NCI-H82 (cell line): ENCODE data around the gene ENDOG.

Source experiments
- DNase-seq: peaks from one replicate; lab custom pipeline; 2025; lab: John Stamatoyannopoulos, UW

The ENDOG gene

GRCh38 chr9:128800061-128800460 lies 18.2 kb upstream of the ENDOG start:
- DNase-seq = no peak

GRCh38 chr9:128802482-128802881 lies 15.8 kb upstream of the ENDOG start:
- no peak for DNase-seq

- no peak for DNase-seq
Observed at GRCh38 chr9:128805661-128806060, 12.6 kb upstream of the ENDOG start.

GRCh38 chr9:128807827-128808226 lies 10.5 kb upstream of the ENDOG start:
- DNase-seq = no peak

- DNase-seq = no peak
Observed at GRCh38 chr9:128808543-128808942, 9.8 kb upstream of the ENDOG start.

GRCh38 chr9:128809036-128809599 lies 9.2 kb upstream of the ENDOG start:
- no peak for DNase-seq

- no peak for DNase-seq
Observed at GRCh38 chr9:128809831-128810230, 8.5 kb upstream of the ENDOG start.

- DNase-seq = no peak
Observed at GRCh38 chr9:128810873-128811272, 7.4 kb upstream of the ENDOG start.

GRCh38 chr9:128818839-128819715 lies 777 bp downstream of the ENDOG start:
- DNase-seq = peak; percentile 59

GRCh38 chr9:128819716-128820664 lies 1.7 kb downstream of the ENDOG start:
- DNase-seq = peak; percentile 92

GRCh38 chr9:128820665-128821583 lies 2.6 kb downstream of the ENDOG start:
- DNase-seq = no peak

- no peak for DNase-seq
Observed at GRCh38 chr9:128821584-128822406, 3.5 kb downstream of the ENDOG start.

GRCh38 chr9:128822407-128823042 lies 4.2 kb downstream of the ENDOG start:
- no peak for DNase-seq

- no peak for DNase-seq
Observed at GRCh38 chr9:128823362-128823902, 5.1 kb downstream of the ENDOG start.

- no peak for DNase-seq
Observed at GRCh38 chr9:128823903-128824406, 5.7 kb downstream of the ENDOG start.

- DNase-seq = no peak
Observed at GRCh38 chr9:128824911-128825310, 6.6 kb downstream of the ENDOG start.

GRCh38 chr9:128825923-128826700 lies 7.8 kb downstream of the ENDOG start:
- no peak for DNase-seq

- no peak for DNase-seq
Observed at GRCh38 chr9:128828267-128828666, 10.0 kb downstream of the ENDOG start.
